NCI-H1092 (cell line): Measurements from ENCODE around the gene FBRSL1.
"Not testable (repeated sequence)": the region's sequence is repeated elsewhere in the genome, so short reads cannot be mapped to it uniquely, and the experiment has no call there.

Experiments used
- DNase-seq: peaks from one replicate; lab custom pipeline; 2025; lab: John Stamatoyannopoulos, UW

FBRSL1 gene

DNA sequence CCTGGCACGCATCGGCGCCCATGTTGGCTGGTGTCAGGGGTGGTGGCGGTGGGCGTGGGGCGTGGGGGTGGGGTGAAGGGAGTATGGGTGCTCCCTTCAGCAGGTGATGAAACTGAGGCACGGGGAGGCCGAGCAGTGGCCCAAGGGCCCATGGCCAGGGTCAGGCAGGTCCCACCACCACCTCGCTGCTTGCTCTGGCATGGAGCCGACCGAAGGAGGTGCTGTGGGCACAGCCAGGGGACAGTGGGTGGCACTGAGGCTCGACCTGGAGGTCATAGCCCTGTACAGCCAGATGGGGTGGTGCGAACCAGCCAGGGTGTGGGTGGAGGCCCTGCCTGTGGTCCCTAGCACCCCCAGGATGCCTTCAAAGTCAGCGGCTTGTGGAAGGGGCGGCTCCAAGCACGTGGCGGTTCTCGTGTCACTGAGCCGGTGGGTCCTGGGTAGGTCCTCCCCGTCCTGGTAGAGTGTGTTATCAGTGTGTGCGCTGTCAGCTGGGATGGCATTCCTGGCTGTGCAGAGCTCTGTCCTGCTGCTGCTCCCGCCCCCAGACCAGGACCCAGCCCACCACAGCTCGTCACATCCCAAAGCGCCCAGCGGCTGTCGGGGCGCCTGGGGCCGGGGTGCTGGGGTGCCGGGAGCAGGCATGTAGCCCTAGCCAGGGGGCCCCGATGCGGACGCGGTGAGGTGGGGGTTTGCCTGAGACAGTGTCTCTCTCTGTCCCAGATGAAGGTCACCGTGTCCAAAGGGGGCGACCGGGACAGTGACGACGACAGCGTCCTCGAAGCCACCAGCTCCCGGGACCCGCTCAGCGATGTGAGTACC, 35.3 kb downstream of the FBRSL1 start:
- no peak for DNase-seq

DNA sequence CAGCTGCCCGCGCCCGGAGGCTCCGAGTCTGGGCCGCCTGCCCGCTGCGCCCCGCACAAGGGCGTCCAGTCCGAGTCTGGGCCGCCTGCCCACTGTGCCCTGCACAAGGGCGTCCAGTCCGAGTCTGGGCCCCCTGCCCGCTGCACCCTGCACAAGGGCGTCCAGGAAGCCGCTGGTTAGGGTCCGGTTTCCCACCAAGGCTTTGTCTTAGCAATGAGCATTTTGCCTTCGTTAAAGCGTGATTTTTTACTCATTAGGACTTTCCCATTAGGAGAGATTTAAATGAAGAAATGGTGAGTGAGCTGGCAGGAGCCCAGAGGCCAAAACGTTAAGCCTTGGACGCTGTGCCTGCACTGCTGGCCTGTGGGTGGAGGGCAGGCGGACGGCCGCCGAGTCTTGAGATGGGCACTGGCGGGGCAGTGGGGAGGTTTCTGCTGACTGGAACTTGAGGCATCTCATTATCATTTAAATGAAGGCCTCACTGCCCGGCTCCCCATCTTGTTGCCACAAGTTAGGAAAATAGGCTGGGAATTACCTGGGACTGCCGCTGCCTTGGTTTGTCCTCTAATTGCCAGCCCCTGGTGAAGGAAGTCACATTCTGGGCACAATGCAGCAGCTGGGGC, 36.0 kb downstream of the FBRSL1 start:
- DNase-seq = no peak

DNA sequence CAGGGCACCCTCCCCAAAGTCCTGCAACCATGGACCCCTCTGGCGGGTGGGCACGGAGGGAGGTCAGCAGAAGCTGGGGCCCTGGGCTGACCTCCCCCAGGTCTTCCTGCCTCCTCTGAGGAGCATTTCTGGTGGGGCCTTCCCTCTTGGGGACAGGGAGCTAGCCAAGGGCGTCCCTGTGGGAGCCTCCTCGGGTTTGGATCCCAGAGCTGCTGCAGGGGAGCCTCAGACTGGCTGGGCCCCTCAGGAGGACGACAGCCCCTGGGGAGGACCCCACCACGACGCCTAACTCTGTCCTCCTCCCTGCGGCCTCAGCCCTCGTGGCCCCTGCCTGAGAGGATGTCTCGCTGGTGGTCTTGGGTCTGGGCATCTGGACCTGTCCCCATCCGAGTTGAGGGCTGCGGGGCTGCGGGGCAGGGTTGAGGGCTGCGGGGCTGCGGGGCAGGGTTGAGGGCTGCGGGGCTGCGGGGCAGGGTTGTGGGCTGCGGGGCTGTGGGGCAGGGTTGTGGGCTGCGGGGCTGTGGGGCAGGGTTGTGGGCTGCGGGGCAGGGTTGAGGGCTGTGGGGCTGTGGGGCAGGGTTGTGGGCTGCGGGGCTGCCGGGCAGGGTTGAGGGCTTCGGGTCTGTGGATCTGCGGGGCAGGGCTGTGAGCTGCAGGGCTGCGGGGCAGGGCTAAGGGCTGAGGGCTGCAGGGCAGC, 37.4 kb downstream of the FBRSL1 start:
- DNase-seq = no peak

DNA sequence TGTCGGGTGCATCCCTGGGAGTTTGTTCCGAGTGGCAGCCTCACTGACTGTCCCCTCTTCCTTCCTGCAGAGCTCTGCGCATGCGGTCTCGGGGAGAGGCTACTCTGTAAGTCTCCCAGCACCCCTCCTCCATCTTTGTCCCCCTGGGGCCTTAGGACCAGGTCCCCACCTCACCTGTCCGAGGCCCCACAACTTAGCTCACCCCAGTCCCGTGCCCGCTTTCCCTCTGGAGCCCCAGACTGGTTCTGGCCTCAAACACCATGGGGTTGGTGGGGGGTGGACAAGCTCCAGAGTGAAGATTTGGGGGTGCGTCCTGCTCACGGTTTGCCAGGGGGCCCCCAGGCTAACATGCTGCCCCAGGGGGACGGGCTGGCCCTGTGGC, 37.9 kb downstream of the FBRSL1 start:
- no peak for DNase-seq

DNA sequence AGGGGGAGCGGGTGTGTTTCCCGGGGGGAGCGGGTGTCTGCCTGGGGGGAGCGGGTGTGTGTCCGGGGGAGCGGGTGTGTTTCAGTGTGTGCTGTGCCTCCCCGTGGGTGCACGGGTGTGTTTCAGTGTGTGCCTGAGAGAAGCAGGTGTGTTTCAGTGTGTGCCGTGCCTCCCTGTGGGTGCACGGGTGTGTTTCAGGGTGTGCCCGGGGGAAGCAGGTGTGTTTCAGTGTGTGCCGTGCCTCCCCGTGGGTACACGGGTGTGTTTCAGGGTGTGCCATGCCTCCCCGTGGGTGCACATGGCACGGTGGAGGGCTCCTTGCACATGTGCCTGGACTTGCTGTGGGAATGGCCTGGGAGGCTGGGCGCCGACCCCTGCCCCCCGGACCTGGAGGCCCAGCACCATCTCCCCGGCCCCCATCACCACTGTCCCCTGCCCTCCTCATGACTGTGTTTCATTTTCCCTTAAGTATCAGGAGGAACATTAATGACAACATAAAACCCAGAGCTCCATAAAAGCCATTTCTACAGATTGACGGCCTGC, 38.7 kb downstream of the FBRSL1 start:
- DNase-seq = no peak

DNA sequence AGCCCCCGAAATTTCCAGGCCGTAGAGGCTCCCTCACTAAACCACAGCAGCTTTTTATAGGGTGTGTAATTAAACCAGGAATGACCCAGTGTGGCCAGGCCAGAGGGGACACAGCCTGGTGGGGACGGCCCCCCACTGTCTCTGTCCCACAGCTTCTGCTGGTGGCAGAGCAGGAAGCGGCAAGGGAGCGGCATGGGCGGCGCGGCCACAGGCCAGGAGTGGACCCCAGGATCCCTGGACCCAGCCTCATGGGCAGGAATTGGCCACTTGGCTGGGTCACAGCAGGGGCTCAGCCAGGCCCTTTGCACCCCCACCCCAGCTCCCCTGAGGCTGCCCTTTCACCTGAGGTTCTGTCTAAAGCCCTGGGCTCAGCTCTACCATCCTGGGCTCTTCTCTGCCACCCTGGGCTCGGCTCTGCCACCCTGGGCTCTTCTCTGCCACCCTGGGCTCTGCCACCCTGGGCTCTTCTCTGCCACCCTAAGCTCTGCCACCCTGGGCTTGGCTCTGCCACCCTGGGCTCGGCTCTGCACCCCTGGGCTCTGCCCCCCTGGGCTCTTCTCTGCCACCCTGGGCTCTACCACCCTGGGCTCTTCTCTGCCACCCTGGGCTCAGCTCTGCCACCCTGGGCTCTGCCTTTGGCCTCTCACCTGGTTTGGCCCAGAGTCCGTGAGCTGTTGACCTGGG, 39.3 kb downstream of the FBRSL1 start:
- DNase-seq = no peak

DNA sequence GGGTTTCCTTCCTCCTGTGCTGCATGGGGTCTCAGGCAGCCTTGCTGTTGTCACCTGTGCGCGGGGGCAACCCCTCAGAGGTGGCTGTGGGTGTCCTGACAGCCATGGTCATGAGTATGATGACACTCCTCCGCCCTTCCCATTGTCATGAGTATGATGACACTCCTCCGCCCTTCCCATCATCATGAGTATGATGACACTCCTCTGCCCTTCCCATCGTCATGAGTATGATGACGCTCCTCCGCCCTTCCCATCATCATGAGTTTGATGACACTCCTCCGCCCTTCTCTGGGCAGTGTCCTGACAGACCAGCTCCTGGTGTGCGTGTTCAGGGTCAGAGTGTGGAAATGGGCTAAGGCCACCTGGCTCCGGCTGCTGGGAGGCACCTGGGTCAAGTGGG, 40.0 kb downstream of the FBRSL1 start:
- no peak for DNase-seq

DNA sequence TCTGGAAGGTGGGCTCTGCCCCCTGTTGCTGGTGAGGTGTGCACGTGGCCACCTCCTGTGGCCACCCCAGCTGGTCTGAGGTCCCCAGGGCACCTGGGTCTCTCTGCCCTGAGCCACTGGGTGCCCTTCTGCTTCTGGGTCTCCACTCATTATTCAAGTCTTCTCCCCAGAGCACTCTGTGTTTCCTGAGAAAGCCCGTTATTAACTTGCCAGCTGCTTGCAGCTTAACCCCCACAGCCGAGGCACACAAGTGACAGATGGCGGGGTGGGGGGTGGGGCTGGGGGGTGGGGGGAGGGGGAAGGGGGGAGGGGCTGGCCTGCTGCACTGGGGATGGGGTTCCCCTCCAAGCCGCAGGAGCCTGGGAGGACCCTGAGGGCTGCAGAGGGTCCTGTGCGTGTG, 40.5 kb downstream of the FBRSL1 start:
- DNase-seq = no peak

DNA sequence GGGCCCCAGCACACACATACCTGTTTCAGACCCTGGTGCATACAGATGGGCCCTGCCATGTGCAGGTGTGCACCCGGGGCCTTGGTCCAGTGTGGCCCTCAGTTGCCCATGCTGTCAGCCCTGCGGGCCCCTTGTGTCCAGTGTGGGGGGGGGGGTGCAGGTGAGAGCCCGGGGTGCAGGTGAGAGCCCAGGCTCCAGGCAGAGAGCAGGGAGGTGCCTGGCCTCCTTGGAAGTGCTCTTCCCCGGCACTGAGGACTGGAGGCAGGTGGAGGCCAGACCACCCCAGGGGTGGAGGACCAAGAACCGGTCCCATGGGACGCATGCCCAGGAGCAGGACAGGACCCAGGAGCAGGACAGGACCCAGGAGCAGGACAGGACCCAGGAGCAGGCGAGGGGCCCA, 40.9 kb downstream of the FBRSL1 start:
- no peak for DNase-seq

DNA sequence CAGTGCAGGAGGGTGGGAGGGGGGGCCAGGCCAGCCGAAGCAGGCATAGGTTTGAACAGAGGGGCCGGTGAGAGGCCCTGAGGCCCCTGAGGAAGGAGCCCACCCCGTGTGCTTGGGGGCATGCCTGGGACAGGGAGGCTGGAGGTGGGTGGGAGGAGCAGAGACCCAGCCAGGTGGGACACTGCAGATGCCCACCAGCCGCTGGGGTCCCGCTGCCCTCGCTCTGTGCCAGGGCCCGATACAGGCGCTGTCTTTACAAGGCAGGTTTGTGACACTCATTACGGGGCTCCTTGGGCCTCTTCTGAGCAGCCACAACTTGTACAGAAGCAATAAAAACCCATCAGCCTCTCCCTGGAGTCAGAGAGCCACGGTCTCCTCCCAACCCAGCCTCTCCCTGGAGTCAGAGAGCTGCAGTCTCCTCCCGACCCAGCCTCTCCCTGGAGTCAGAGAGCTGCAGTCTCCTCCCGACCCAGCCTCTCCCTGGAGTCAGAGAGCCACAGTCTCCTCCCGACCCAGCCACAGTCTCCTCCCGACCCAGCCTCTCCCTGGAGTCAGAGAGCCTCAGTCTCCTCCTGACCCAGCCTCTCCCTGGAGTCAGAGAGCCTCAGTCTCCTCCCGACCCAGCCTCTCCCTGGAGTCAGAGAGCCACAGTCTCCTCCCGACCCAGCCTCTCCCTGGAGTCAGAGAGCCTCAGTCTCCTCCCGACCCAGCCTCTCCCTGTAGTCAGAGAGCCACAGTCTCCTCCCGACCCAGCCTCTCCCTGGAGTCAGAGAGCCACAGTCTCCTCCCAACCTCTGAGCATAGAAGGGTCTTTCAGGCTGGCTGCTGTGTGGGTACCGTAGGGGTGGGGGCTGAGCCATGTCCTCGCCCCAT, 43.0 kb downstream of the FBRSL1 start:
- DNase-seq = not testable (repeated sequence)

DNA sequence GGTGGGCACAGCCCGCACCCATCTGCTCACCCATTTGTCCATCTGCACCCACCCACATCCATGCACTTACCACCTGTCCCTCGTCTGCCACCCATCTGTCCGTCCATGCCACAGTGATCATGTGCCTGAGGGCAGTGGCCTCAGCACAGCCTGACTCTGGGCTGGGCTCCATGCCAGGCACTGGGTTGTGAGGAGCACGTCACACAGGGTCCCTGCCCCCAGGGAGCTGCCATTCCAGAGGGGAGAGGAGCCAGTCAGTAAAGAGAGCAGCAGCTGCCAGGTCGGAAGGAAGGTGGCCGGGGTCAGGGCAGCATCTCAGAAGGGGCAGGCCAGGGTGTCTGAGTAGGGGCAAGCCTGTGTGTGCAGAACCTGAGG, 43.6 kb downstream of the FBRSL1 start:
- DNase-seq = no peak

DNA sequence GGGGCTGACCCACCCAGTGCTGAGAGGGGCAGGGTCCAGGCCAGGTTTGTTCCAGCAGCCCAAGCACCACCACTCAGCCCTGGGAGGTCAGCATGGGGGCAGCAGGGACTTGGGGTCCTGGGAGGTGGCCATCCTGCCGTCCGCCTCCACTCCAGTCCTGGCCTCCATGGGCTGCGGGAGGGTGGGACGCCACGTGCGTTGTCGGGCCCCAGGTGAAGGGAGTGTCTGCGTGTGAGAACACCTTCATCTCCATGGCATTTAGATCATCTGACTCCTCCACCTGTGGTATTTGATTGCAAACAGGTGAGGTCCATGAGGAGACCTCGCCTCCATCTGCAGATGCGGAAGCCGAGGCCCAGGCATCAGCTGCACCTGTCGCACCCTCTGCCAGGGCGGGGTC, 44.1 kb downstream of the FBRSL1 start:
- DNase-seq = no peak

DNA sequence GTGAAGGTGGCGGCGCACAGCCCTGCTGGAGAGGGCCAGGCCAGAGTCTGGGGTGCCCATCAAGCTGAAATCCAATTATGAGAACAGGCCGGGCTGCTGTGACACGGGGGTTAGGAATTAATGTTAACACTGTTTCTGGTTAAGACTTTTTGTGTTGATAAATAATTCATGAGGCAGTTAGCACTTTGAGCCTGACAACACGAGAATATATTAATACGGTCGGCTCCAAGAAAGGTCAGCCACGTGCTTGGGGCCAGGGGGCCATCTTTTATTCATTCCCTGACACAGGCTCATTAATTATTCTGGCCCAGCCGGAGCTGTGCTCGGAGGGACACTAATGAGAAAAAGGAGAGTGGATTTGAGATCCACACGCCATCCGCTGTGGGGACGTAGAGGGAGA, 45.1 kb downstream of the FBRSL1 start:
- DNase-seq = no peak

DNA sequence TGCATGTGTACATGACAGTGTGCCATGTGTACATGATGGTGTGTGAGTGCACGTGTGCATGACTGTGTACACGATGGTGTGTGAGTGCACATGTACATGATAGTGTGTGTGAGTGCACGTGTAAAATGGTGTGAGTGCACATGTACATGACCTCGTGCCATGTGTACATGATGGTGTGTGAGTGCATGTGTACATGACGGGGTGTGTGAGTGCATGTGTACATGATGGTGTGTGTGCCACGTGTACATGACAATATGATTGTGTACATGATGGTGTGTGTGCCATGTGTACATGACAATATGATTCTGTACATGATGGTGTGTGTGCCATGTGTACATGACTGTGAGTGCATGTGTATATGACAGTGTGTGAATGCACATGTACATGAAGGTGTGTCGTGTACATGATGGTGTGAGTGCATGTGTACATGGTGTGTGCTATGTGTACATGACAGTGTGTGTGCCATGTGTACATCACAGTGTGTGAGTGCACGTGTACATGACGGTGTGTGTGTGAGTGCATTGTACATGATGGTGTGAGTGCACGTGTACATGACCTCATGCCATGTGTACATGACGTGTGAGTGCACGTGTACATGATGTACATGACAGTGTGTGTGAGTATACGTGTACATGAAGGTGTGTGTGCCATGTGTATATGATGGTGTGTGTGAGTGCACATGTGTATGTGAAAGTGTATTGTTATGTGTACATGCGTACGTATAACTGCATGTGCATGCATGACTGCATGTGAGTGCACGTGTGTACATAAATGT, 46.3 kb downstream of the FBRSL1 start:
- no peak for DNase-seq

DNA sequence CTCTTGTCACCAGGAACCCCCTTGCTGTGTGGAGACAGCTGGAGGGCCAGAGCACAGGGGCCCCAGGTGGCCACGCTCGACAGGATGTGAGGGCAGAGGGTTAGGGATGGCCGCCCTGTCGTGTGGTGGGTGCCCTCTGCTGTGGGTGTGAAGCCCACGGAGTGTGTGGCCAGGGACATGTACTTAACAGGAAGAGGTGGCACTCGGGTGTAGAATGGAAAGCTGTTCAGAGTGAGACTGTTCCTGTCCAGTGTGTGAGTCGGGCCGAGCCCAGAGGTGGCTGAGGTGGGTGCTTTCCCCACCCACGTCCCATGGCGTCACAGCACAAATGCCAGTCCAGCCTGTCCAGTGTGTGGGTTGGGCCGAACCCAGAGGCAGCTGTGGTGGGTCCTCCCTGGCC, 47.1 kb downstream of the FBRSL1 start:
- no peak for DNase-seq

DNA sequence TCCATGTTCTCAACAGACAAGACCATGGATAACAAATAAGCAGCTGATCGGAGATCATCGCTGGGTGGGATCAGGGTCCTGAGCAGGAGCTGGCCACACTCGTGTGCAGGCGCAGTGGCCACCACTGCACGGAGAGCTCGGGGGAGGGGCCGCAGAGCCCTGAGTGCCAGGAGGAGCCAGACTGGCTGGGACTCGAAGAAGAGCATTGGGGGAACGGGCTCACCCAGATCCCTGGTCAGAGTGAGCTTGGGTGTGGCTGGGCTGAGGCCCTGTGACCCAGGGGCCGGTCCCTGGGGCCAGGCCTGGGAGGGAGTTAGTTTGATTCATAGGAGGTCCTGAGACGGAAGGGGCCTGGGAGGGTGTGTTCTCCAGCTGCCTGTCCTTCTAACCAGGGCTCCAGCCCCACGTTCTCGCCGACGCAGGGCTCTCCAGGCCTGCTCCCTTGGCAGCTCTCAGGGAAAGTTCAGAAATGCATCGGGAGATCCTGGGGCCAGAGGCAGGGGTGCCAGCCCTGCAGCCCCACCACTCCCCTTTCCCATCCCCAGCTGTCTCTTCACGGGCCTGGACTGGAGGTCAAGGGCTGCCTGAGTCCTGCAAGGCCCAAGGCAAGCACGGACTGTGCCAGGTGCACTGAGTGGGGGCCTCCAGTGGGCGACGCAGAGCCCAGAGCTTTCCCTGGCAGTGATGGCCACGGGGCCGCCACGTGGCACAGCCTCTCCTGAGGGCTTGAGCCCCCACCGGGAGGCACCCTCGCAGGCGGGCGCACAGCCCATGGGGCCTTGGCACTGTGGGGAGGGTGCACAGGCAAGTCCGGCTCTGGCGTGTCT, 48.1 kb downstream of the FBRSL1 start:
- DNase-seq = no peak

DNA sequence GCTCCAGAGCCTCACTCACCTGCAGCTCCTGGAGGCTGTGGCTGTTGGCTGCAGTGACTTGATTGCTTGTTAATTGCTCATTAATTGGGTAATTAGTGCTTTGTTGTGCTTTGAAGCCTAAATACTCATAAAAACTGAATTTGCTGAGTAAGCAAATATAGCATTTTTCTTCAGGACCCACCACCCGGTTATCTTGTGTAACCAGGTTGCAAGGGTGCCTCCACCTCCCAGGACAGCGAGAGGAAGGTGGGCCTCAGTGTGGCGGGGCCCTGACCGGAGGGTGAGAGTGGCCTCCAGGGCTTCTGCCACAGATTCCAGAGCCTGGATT, 48.7 kb downstream of the FBRSL1 start:
- no peak for DNase-seq

DNA sequence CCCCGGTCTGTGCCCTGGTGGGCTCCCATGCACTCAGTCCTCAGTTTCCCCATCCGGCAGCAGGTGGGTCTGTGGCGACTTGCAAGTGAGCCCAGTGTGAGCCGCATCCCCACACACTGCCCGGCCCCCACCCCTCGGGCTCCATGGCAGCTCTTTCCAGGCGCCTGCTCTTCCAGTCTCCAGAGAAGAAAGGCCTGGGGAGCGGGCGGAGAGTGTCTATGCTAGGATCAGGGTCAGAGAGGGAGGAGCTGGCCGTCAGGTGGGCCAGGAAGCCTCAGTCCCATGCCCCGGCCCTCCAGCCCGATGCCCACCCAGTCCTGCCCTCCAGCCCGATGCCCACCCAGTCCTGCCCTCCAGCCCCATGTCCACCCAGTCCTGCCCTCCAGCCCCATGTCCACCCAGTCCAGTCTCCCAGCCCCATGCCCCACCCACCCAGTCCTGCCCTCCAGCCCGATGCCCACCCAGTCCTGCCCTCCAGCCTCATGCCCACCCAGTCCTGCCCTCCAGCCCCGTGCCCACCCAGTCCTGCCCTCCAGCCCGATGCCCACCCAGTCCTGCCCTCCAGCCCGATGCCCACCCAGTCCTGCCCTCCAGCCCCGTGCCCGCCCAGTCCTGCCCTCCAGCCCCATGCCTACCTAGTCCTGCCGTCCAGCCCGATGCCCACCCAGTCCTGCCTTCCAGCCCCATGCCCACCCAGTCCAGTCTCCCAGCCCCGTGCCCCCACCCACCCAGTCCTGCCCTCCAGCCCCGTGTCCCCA, 49.2 kb downstream of the FBRSL1 start:
- no peak for DNase-seq

DNA sequence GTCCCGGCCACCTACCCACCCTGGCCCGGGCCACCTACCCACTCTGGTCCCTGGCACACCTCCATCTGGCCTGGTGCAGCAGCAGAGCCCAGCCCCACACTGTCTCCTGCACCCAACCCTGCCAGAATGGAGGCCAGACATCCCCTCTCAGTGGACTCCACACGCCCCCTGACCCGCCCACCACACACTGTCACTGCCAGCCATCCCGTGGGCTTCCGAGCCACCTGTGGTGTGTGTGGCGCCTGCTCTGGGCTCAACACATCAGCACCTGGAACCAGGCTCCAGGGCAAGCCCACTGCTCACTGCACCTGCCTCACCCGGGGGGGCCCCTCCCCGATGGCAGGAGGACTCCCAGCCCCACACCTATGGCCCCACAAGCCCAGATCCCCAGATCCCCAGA, 50.5 kb downstream of the FBRSL1 start:
- DNase-seq = no peak
